Keratinocyte (primary cell): ENCODE measurements around the gene A3GALT2. TPM values are rescaled to one million over a fixed set of nuclear protein-coding genes. Genes with fewer than 3 reads are reported as not detected.

Experiments
- DNase-seq: peaks from one replicate; pipeline ENCODE4 v3.0.0-alpha.2; 2011; ENCODE audit warnings: low read depth, missing footprints, low spot score
- FAIRE-seq: peaks from 2 replicates; lab custom pipeline; 2011; peaks lifted over from hg19 to GRCh38; lab: Jason Lieb, UNC
- H2AFZ ChIP-seq: 2 replicates; pipeline ENCODE4 v1.6.0; 2012; ENCODE audit warnings: low read length, control low read depth, inconsistent platforms; ENCODE audit not compliant: control insufficient read depth
- H3K27ac ChIP-seq: 2 replicates; pipeline ENCODE4 v1.5.1; 2011; ENCODE audit warnings: low read length; ENCODE audit not compliant: control insufficient read depth, insufficient read depth
- H3K27me3 ChIP-seq: 3 replicates; pipeline ENCODE4 v1.6.0; 2011; ENCODE audit warnings: low read length; ENCODE audit not compliant: control insufficient read depth, insufficient read depth; ENCODE audit errors: extremely low read depth
- H3K36me3 ChIP-seq, 2 experiments: 2 replicates in 1 of 2; 3 replicates in 1 of 2; pipeline ENCODE4 v1.5.1; 2011; ENCODE audit warnings: low read length in 2 of 2, mild to moderate bottlenecking in 1 of 2; ENCODE audit not compliant: control insufficient read depth in 2 of 2, insufficient read depth in 2 of 2; ENCODE audit errors: extremely low read depth in 1 of 2
- H3K4me1 ChIP-seq: 3 replicates; pipeline ENCODE4 v1.5.1; 2011; ENCODE audit warnings: low read length; ENCODE audit not compliant: control insufficient read depth, insufficient read depth; ENCODE audit errors: extremely low read depth
- H3K4me2 ChIP-seq: 3 replicates; pipeline ENCODE4 v1.6.0; 2011; ENCODE audit warnings: low read depth, low read length; ENCODE audit not compliant: control insufficient read depth, insufficient read depth; ENCODE audit errors: extremely low read depth
- H3K4me3 ChIP-seq, 3 experiments: fragments of 200-600 bp in 1 of 3; sonication (generic) in 1 of 3; 2 replicates in 2 of 3; 3 replicates in 1 of 3; pipeline ENCODE4 v1.5.1; 2011 to 2016; ENCODE audit warnings: low read length in 3 of 3, mild to moderate bottlenecking in 3 of 3, control low read depth in 2 of 3, inconsistent platforms in 1 of 3, low read depth in 1 of 3, mixed read lengths in 1 of 3, mixed run types in 1 of 3, moderate library complexity in 1 of 3; ENCODE audit not compliant: control insufficient read depth in 2 of 3, insufficient read depth in 2 of 3; ENCODE audit errors: extremely low read depth in 1 of 3
- H3K79me2 ChIP-seq: 2 replicates; pipeline ENCODE4 v1.6.0; 2012; ENCODE audit warnings: low read length; ENCODE audit not compliant: control insufficient read depth, insufficient read depth
- H3K9ac ChIP-seq: 3 replicates; pipeline ENCODE4 v1.6.0; 2011; ENCODE audit warnings: low read length; ENCODE audit not compliant: control insufficient read depth, insufficient read depth; ENCODE audit errors: extremely low read depth
- H3K9me1 ChIP-seq: 3 replicates; pipeline ENCODE4 v1.6.0; 2011; ENCODE audit warnings: low read length; ENCODE audit not compliant: control insufficient read depth, insufficient read depth; ENCODE audit errors: extremely low read depth
- H3K9me3 ChIP-seq: 2 replicates; pipeline ENCODE4 v1.5.1; 2012; ENCODE audit warnings: low read depth, low read length; ENCODE audit not compliant: control insufficient read depth
- H4K20me1 ChIP-seq: 3 replicates; pipeline ENCODE4 v1.6.0; 2011; ENCODE audit warnings: low read length; ENCODE audit not compliant: control insufficient read depth, insufficient read depth; ENCODE audit errors: extremely low read depth
- EZH2 ChIP-seq: IDR thresholded peaks from one replicate; pipeline ENCODE4 v1.6.1; 2012; ENCODE audit warnings: inconsistent platforms, mild to moderate bottlenecking, low read length, moderate library complexity
- dilution Hi-C: fragments of 300-500 bp; cut with MboI; formaldehyde crosslinking; loops from one replicate; pipeline ENCODE4 v1.7.0; 2020; ENCODE audit warnings: low sequenced_read_pairs; ENCODE audit not compliant: extremely low pct_ligation_motif_present
- polyA plus RNA-seq, 5 experiments: library from polyadenylated mRNA; depleted of rRNA in 3 of 5; stranded (reverse) in 3 of 5; stranded (forward) in 1 of 5; unstranded in 1 of 5; fragments of >200 nt; gene quantifications; 1 replicate in 1 of 5; 2 replicates in 3 of 5; 3 replicates in 1 of 5; pipeline versions ENCODE4 v1.2.1 to v1.2.3, GENCODE V29; 2011 to 2012; ENCODE audit warnings: missing spikeins in 2 of 5, low read depth in 1 of 5, low replicate concordance in 1 of 5
- TF ChIP-seq, protein P1 (sequence below), 3 experiments: IDR thresholded peaks in 1 of 3; conservative IDR thresholded peaks in 1 of 3; optimal IDR thresholded peaks in 1 of 3; 2 replicates in 2 of 3; 3 replicates in 1 of 3; pipeline versions ENCODE3 to v1.5.1; 2011; ENCODE audit warnings: low read length in 3 of 3, mild to moderate bottlenecking in 3 of 3, moderate library complexity in 2 of 3, control low read depth in 1 of 3, inconsistent platforms in 1 of 3; ENCODE audit not compliant: insufficient read depth in 2 of 3; ENCODE audit errors: extremely low read depth in 1 of 3

A3GALT2 gene
- polyA plus RNA-seq, 1 donor (not counting 4 experiments of a cell fraction or from before 2014, with no cell fraction given) = not detected

DNA sequence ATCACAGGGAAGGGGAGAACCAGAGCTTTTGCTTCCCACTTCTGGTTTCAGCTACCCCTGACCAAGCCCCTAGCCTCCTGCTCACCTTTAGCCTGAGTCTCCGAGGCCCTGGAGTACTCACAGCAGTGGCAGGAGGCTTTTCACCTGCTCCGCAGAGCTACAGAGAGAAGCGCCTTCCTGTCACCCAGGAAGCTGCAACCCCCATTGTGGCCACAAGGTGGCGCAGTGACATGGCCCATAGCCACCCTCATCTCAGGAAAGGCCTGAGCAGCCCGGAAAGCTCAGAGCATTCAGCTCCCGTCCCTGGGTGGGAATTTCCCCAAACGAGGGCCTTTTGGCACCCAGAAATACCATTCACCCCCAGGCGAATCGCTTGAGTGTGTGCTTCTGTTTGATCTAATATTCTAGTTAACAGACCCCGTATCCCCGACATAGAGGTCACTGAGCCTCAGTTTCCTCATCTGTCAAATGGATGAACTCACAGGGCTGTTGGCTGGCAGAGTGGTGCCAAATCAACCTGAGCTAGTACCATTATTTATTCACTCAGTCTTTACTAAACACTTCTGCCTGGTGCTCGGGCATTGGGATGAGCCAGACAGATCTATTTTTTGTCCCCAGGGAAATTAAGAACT lies 25.3 kb downstream of the A3GALT2 start:
- dilution Hi-C loops = no loop called here
- Histone ChIP-seq H3K27ac (no peak overlapping the region), H3K4me1 (peaks cover 3% of the 10 kb centered on the region), H3K27me3 (no peaks in the 10 kb centered on the region), H3K9me1 (no peaks in the 10 kb centered on the region), H3K9me3 (no peaks in the 10 kb centered on the region), H3K79me2 (no peaks in the 10 kb centered on the region), H2AFZ (no peak overlapping the region), H3K4me2 (no peak overlapping the region), H3K4me3 (no peak overlapping the region), H3K9ac (no peak overlapping the region), H4K20me1 (no peaks in the 10 kb centered on the region), H3K36me3 (peaks cover 2 to 4% of the 10 kb centered on the region in 2 experiments)
- peak; percentile 91 for FAIRE-seq
- peak; percentile 21 for DNase-seq
- TF ChIP-seq EZH2 = no peak
- TF ChIP-seq, protein P1, sequence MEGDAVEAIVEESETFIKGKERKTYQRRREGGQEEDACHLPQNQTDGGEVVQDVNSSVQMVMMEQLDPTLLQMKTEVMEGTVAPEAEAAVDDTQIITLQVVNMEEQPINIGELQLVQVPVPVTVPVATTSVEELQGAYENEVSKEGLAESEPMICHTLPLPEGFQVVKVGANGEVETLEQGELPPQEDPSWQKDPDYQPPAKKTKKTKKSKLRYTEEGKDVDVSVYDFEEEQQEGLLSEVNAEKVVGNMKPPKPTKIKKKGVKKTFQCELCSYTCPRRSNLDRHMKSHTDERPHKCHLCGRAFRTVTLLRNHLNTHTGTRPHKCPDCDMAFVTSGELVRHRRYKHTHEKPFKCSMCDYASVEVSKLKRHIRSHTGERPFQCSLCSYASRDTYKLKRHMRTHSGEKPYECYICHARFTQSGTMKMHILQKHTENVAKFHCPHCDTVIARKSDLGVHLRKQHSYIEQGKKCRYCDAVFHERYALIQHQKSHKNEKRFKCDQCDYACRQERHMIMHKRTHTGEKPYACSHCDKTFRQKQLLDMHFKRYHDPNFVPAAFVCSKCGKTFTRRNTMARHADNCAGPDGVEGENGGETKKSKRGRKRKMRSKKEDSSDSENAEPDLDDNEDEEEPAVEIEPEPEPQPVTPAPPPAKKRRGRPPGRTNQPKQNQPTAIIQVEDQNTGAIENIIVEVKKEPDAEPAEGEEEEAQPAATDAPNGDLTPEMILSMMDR (optimal IDR thresholded peaks at IDR 0.05 in 1 of 3, IDR thresholded peaks at IDR 0.05 in 1 of 3, conservative IDR thresholded peaks at IDR 0.05 in 1 of 3; ENCODE audit: extremely low read depth in 1 of 3, insufficient read depth in 2 of 3, low read length in 3 of 3) = peak; percentile 94 to 98 (median 96)

DNA sequence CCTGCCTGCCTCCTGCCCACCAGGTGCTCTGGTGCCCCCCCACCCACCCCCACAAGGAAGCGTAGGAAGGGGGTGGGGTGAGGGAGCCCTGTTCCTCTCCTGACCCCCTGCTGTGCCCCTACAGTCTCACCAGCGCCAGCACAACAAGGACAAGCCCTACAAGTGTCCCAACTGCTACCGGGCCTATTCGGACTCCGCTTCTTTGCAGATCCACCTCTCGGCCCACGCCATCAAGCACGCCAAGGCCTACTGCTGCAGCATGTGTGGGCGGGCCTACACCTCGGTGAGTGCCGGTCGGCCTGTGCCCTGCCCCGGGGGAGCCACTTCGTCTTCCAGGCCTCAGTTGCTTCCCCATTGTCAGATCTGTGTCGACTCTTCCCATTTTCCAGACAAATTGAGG lies 25.9 kb downstream of the A3GALT2 start:
- H3K36me3 ChIP-seq = peaks cover 2 to 4% of the 10 kb centered on the region in 2 experiments
- no peak overlapping the region for H2AFZ ChIP-seq
- peaks cover 3% of the 10 kb centered on the region for H3K4me1 ChIP-seq
- no peak for TF ChIP-seq EZH2
- TF ChIP-seq, protein P1 (optimal IDR thresholded peaks at IDR 0.05 in 1 of 3, IDR thresholded peaks at IDR 0.05 in 1 of 3, conservative IDR thresholded peaks at IDR 0.05 in 1 of 3; ENCODE audit: extremely low read depth in 1 of 3, insufficient read depth in 2 of 3, low read length in 3 of 3) = no peak
- H3K9ac ChIP-seq = no peak overlapping the region
- no peak overlapping the region for H3K4me2 ChIP-seq
- DNase-seq (no peak), FAIRE-seq (no peak)
- no peaks in the 10 kb centered on the region for H3K79me2 ChIP-seq
- no peaks in the 10 kb centered on the region for H3K9me1 ChIP-seq
- no peaks in the 10 kb centered on the region for H3K9me3 ChIP-seq
- H3K4me3 ChIP-seq = no peak overlapping the region
- no peaks in the 10 kb centered on the region for H3K27me3 ChIP-seq
- dilution Hi-C loops = no loop called here
- H4K20me1 ChIP-seq = no peaks in the 10 kb centered on the region
- no peak overlapping the region for H3K27ac ChIP-seq
